H1 (cell line): ENCODE data around the gene ZNF560. TPM values are rescaled to one million over a fixed set of nuclear protein-coding genes. Genes with fewer than 3 reads are reported as not detected.

ENCODE experiments used
- CTCF ChIA-PET: fragments of 300-600 bp; sonication (Branson Sonifier 250); formaldehyde crosslinking; loops from one replicate; lab custom pipeline; 2021; ENCODE audit not compliant: partially characterized antibody; lab: Charles Lee
- POLR2A ChIA-PET: fragments of 300-600 bp; sonication (Branson Sonifier 250); formaldehyde crosslinking; loops from one replicate; lab custom pipeline; 2021; ENCODE audit warnings: inconsistent platforms; ENCODE audit not compliant: partially characterized antibody; lab: Charles Lee
- DNase-seq, 2 experiments: peaks; one replicate each; pipeline versions ENCODE4 v3.0.0 to v3.0.0-alpha.2; 2010 to 2022; ENCODE audit warnings: low spot score in 2 of 2, low read depth in 1 of 2, mixed read lengths in 1 of 2
- FAIRE-seq: peaks from 2 replicates; lab custom pipeline; 2011; peaks lifted over from hg19 to GRCh38; lab: Jason Lieb, UNC
- H2AFZ ChIP-seq: 2 replicates; pipeline ENCODE4 v1.8.1; 2012; ENCODE audit warnings: low read length, inconsistent platforms
- H2AK5ac ChIP-seq: 2 replicates; pipeline ENCODE4 v1.6.1; 2013; ENCODE audit warnings: low read depth, low read length
- H2BK120ac ChIP-seq: replicated peaks from 2 replicates; pipeline ENCODE3; 2013; ENCODE audit warnings: low read depth, low read length, inconsistent platforms
- H2BK12ac ChIP-seq: 2 replicates; pipeline ENCODE4 v1.6.1; 2013; ENCODE audit warnings: low read depth, low read length
- H2BK15ac ChIP-seq: 2 replicates; pipeline ENCODE4 v1.6.1; 2013; ENCODE audit warnings: low read length
- H2BK20ac ChIP-seq: 2 replicates; pipeline ENCODE4 v1.6.1; 2013; ENCODE audit warnings: low read length
- H2BK5ac ChIP-seq: 2 replicates; pipeline ENCODE4 v1.6.1; 2013; ENCODE audit warnings: low read depth, low read length
- H3K14ac ChIP-seq: 2 replicates; pipeline ENCODE4 v1.6.1; 2013; ENCODE audit warnings: inconsistent platforms; ENCODE audit not compliant: insufficient read length
- H3K18ac ChIP-seq: 2 replicates; pipeline ENCODE4 v1.6.1; 2013; ENCODE audit warnings: low read length; ENCODE audit errors: extremely low read depth
- H3K23ac ChIP-seq: 2 replicates; pipeline ENCODE4 v1.6.1; 2013; ENCODE audit warnings: inconsistent platforms; ENCODE audit not compliant: insufficient read length
- H3K23me2 ChIP-seq: 2 replicates; pipeline ENCODE4 v1.6.1; 2013; ENCODE audit warnings: low read depth, low read length
- H3K27ac ChIP-seq: 2 replicates; pipeline ENCODE4 v1.6.1; 2011; ENCODE audit warnings: low read depth, low read length, inconsistent platforms
- H3K27me3 ChIP-seq, 4 experiments: replicated peaks in 1 of 4; 1 replicate in 1 of 4; 2 replicates in 3 of 4; pipeline versions ENCODE4 v1.6.1 to v1.8.1; 2011 to 2013; ENCODE audit warnings: low read length in 3 of 4, mild to moderate bottlenecking in 3 of 4, inconsistent platforms in 2 of 4, mixed read lengths in 2 of 4, moderate library complexity in 1 of 4; ENCODE audit not compliant: control insufficient read depth in 3 of 4, insufficient read depth in 3 of 4; ENCODE audit errors: extremely low read depth in 1 of 4
- H3K36me3 ChIP-seq, 4 experiments: 2 replicates each; pipeline versions ENCODE4 v1.6.1 to v1.8.1; 2011 to 2013; ENCODE audit warnings: mild to moderate bottlenecking in 4 of 4, low read length in 3 of 4, moderate library complexity in 2 of 4, control low read depth in 1 of 4, inconsistent platforms in 1 of 4; ENCODE audit not compliant: insufficient read depth in 4 of 4, control insufficient read depth in 2 of 4
- H3K4ac ChIP-seq: replicated peaks from 2 replicates; pipeline ENCODE3; 2013; ENCODE audit warnings: low read length, low read depth, mixed read lengths, inconsistent platforms; ENCODE audit not compliant: insufficient read length
- H3K4me1 ChIP-seq, 4 experiments: replicated peaks in 1 of 4; 1 replicate in 1 of 4; 2 replicates in 3 of 4; pipeline versions ENCODE4 v1.6.1 to v1.8.1; 2011 to 2013; ENCODE audit warnings: low read length in 3 of 4, inconsistent platforms in 2 of 4, mixed read lengths in 1 of 4; ENCODE audit not compliant: insufficient read depth in 4 of 4, control insufficient read depth in 3 of 4
- H3K4me2 ChIP-seq, 2 experiments: 2 replicates each; pipeline versions ENCODE4 v1.6.1 to v1.8.1; 2011 to 2013; ENCODE audit warnings: low read depth in 2 of 2, low read length in 2 of 2, control low read depth in 1 of 2, inconsistent platforms in 1 of 2, mild to moderate bottlenecking in 1 of 2; ENCODE audit not compliant: insufficient read depth in 1 of 2
- H3K4me3 ChIP-seq, 4 experiments: fragments of 200-600, 300-600 bp in 1 of 4; sonication (generic), shearing (Covaris generic), sonication (Bioruptor Twin) in 1 of 4; 2 replicates each; pipeline versions ENCODE4 v1.5.1 to v1.8.1; 2011 to 2016; ENCODE audit warnings: low read length in 4 of 4, low read depth in 3 of 4, control low read depth in 2 of 4, inconsistent platforms in 2 of 4, mild to moderate bottlenecking in 2 of 4, mixed read lengths in 1 of 4, moderate library complexity in 1 of 4; ENCODE audit not compliant: insufficient read depth in 2 of 4; ENCODE audit errors: extremely low read depth in 1 of 4
- H3K56ac ChIP-seq: replicated peaks from 2 replicates; pipeline ENCODE3; 2013; ENCODE audit warnings: low read depth, mild to moderate bottlenecking, mixed read lengths, low read length, inconsistent platforms; ENCODE audit not compliant: insufficient read length
- H3K79me1 ChIP-seq: 2 replicates; pipeline ENCODE4 v1.6.1; 2013; ENCODE audit warnings: low read depth, low read length, control low read depth
- H3K79me2 ChIP-seq, 2 experiments: 2 replicates each; pipeline versions ENCODE4 v1.6.1 to v1.8.1; 2012 to 2013; ENCODE audit warnings: low read length in 2 of 2, mild to moderate bottlenecking in 2 of 2, inconsistent platforms in 1 of 2; ENCODE audit not compliant: insufficient read depth in 2 of 2, control insufficient read depth in 1 of 2
- H3K9ac ChIP-seq, 4 experiments: replicated peaks in 1 of 4; 1 replicate in 1 of 4; 2 replicates in 3 of 4; pipeline versions ENCODE4 v1.6.1 to v1.8.1; 2011 to 2013; ENCODE audit warnings: low read depth in 3 of 4, low read length in 3 of 4, control low read depth in 2 of 4, mild to moderate bottlenecking in 2 of 4, moderate library complexity in 2 of 4, inconsistent platforms in 1 of 4; ENCODE audit errors: extremely low read depth in 1 of 4
- H3K9me3 ChIP-seq, 2 experiments: 2 replicates each; pipeline versions ENCODE4 v1.6.1 to v1.8.1; 2012 to 2013; ENCODE audit warnings: mild to moderate bottlenecking in 2 of 2, moderate library complexity in 2 of 2, control low read depth in 1 of 2, inconsistent platforms in 1 of 2, low read depth in 1 of 2, low read length in 1 of 2, mixed read lengths in 1 of 2; ENCODE audit not compliant: insufficient read depth in 2 of 2
- H4K20me1 ChIP-seq, 2 experiments: replicated peaks in 1 of 2; 2 replicates each; pipeline versions ENCODE3 to v1.8.1; 2011 to 2013; ENCODE audit warnings: inconsistent platforms in 2 of 2, low read length in 2 of 2, mild to moderate bottlenecking in 1 of 2; ENCODE audit not compliant: insufficient read depth in 2 of 2, control insufficient read depth in 1 of 2
- H4K5ac ChIP-seq: 2 replicates; pipeline ENCODE4 v1.6.1; 2013; ENCODE audit warnings: low read length, low read depth, mixed read lengths, inconsistent platforms; ENCODE audit not compliant: insufficient read length
- H4K8ac ChIP-seq: 2 replicates; pipeline ENCODE4 v1.8.0; 2013; ENCODE audit warnings: mild to moderate bottlenecking, moderate library complexity, low read length, inconsistent platforms; ENCODE audit not compliant: insufficient read depth; ENCODE audit errors: extremely low read depth
- H4K91ac ChIP-seq: replicated peaks from 2 replicates; pipeline ENCODE3; 2013; ENCODE audit warnings: low read length, mixed read lengths, inconsistent platforms; ENCODE audit not compliant: insufficient read length
- CEBPB ChIP-seq: IDR thresholded peaks from 2 replicates; pipeline ENCODE4 v1.6.1; 2012; ENCODE audit warnings: low read depth, low read length
- GTF2F1 ChIP-seq: IDR thresholded peaks from 2 replicates; pipeline ENCODE4 v1.6.1; 2012; ENCODE audit warnings: low read depth, low read length, improper control_type of control experiment, borderline replicate concordance
- MAFK ChIP-seq: IDR thresholded peaks from 2 replicates; pipeline ENCODE4 v1.6.1; 2012; ENCODE audit warnings: low read depth, mild to moderate bottlenecking, improper control_type of control experiment, low read length
- RAD21 ChIP-seq, 2 experiments: IDR thresholded peaks in 1 of 2; conservative IDR thresholded peaks in 1 of 2; 2 replicates each; pipeline ENCODE4 v1.6.1; 2011; ENCODE audit warnings: low read depth in 2 of 2, low read length in 2 of 2, improper control_type of control experiment in 1 of 2, inconsistent platforms in 1 of 2, mild to moderate bottlenecking in 1 of 2, moderate library complexity in 1 of 2
- SP1 ChIP-seq: IDR thresholded peaks from 2 replicates; pipeline ENCODE4 v1.6.1; 2011; ENCODE audit warnings: low read depth, low read length
- WGBS, 2 experiments: shearing (Covaris generic) in 1 of 2; methylation state at CpG; one replicate each; pipeline versions ENCODE4 v1.1.6 to v1.1.7; 2013 to 2015; ENCODE audit warnings: low lambda C conversion rate in 2 of 2, mixed read lengths in 2 of 2, inconsistent platforms in 1 of 2, low coverage in 1 of 2, missing lambda C conversion rate in 1 of 2; ENCODE audit not compliant: insufficient replicate concordance in 2 of 2, insufficient coverage in 1 of 2, insufficient read length in 1 of 2; ENCODE audit errors: extremely low coverage in 1 of 2, missing lambda C conversion rate in 1 of 2; 5-methylcytosine and 5-hydroxymethylcytosine counted together
- long read RNA-seq, 2 experiments: library from RNA in 1 of 2; library from capped mRNA in 1 of 2; stranded (forward); transcript quantifications; one replicate each; pipeline ENCODE4 v2.0.0, GENCODE V29; 2021; ENCODE audit warnings: inconsistent platforms in 1 of 2
- polyA minus RNA-seq, 3 experiments: library from RNA; depleted of rRNA, polyadenylated mRNA; stranded (reverse); fragments of >200 nt; gene quantifications; 1 replicate in 2 of 3; 2 replicates in 1 of 3; pipeline ENCODE4 v1.2.3, GENCODE V29; 2011
- polyA plus RNA-seq, 7 experiments: library from polyadenylated mRNA; depleted of rRNA in 3 of 7; stranded (reverse) in 5 of 7; unstranded in 2 of 7; fragments of >200 nt in 5 of 7; fragments of 200-250 nt in 2 of 7; gene quantifications; 1 replicate in 5 of 7; 2 replicates in 1 of 7; 4 replicates in 1 of 7; pipeline versions ENCODE4 v1.2.1 to v1.2.3, GENCODE V29; 2011 to 2013; ENCODE audit warnings: missing spikeins in 2 of 7, mixed read lengths in 2 of 7
- total RNA-seq: library from RNA; stranded (reverse); fragmentation: NEBNext Ultra II Directional; extraction: Animal tissue kit (Norgen Biotek cat#: 25700); gene quantifications from 2 replicates; pipeline ENCODE4 v1.2.1, GENCODE V29; 2021
- TF ChIP-seq, protein P1 (sequence below), 3 experiments: IDR thresholded peaks; 1 replicate in 2 of 3; 2 replicates in 1 of 3; pipeline versions ENCODE4 v1.5.1 to v1.6.1; 2011; ENCODE audit warnings: low read length in 3 of 3, mild to moderate bottlenecking in 3 of 3, inconsistent platforms in 2 of 3, low read depth in 1 of 3, moderate library complexity in 1 of 3; ENCODE audit not compliant: insufficient read depth in 1 of 3; ENCODE audit errors: control extremely low read depth in 1 of 3

Gene ZNF560
- total RNA-seq: not detected in 2 replicates
- 0.02 TPM in 1 of 2 replicates, not detected in the other for polyA plus RNA-seq (2011; rRNA removed)
- polyA plus RNA-seq (2011; cell fraction: cytosol; rRNA removed): not detected
- polyA plus RNA-seq (2011; cell fraction: nucleus; rRNA removed): not detected
- not detected in 4 replicates for polyA plus RNA-seq (2012, experiment 1 of 2)
- polyA plus RNA-seq (2012, experiment 2 of 2): not detected
- polyA plus RNA-seq (2013, experiment 1 of 2): 0.20 TPM
- polyA plus RNA-seq (2013, experiment 2 of 2): 0.26 TPM
- polyA minus RNA-seq (2011; rRNA and poly(A)+ RNA removed): not detected in 2 replicates
- not detected for polyA minus RNA-seq (2011; cell fraction: cytosol; rRNA and poly(A)+ RNA removed)
- polyA minus RNA-seq (2011; cell fraction: nucleus; rRNA and poly(A)+ RNA removed): not detected
- long read RNA-seq, experiment 1: 0 reads
- long read RNA-seq, experiment 2: 0 reads

- FAIRE-seq: no peak
- H2BK5ac ChIP-seq: no peak within 1 kb of the TSS
- no peak within 1 kb of the TSS for H3K27ac ChIP-seq
- no peaks in the 10 kb centered on the region for H3K79me2 ChIP-seq
- no peaks in the 10 kb centered on the region for H4K20me1 ChIP-seq
- H3K36me3 ChIP-seq: no peaks in the 10 kb centered on the region
- no peak within 1 kb of the TSS for H2BK120ac ChIP-seq
- H3K4me1 ChIP-seq: no peaks in the 10 kb centered on the region
- no peak within 1 kb of the TSS for H3K4me3 ChIP-seq
- H3K56ac ChIP-seq: no peak within 1 kb of the TSS
- H4K91ac ChIP-seq: no peak within 1 kb of the TSS
- peaks cover 30 to 57% of the 10 kb centered on the region in 2 experiments for H3K9me3 ChIP-seq
- ChIA-PET CTCF (interaction anchor here (1.2 to 1.6 kb wide), 2 partner anchors 51 to 298 kb away, joined by 3 read pairs; no protein-coding TSS in a partner anchor), POLR2A (no interaction called here)
- H3K9ac ChIP-seq: no peak within 1 kb of the TSS
- H3K23ac ChIP-seq: no peak within 1 kb of the TSS
- H2BK15ac ChIP-seq: no peak within 1 kb of the TSS
- H4K8ac ChIP-seq: no peak within 1 kb of the TSS
- no peak within 1 kb of the TSS for H3K4me2 ChIP-seq
- H3K79me1 ChIP-seq: no peaks in the 10 kb centered on the region
- H3K23me2 ChIP-seq: no peaks in the 10 kb centered on the region
- no peak within 1 kb of the TSS for H2AFZ ChIP-seq
- no peak within 1 kb of the TSS for H2BK12ac ChIP-seq
- H2AK5ac ChIP-seq: no peak within 1 kb of the TSS
- no peak within 1 kb of the TSS for H3K4ac ChIP-seq
- H2BK20ac ChIP-seq: no peak within 1 kb of the TSS
- DNase-seq: peak in 1 of 2 experiments; percentile 49
- H4K5ac ChIP-seq: no peak within 1 kb of the TSS
- H3K27me3 ChIP-seq: no peaks in the 10 kb centered on the region
- H3K14ac ChIP-seq: no peak within 1 kb of the TSS
- 86% methylated on average over 40 of the region's 44 CpGs; no CpG with 5 or more reads in 1 of the 2 experiments for WGBS, 2 experiments
- no peak within 1 kb of the TSS for H3K18ac ChIP-seq
- TF ChIP-seq SP1 (no peak), RAD21 (IDR thresholded peaks at IDR 0.05 in 1 of 2, conservative IDR thresholded peaks at IDR 0.05 in 1 of 2; ENCODE audit: low read depth in 2 of 2, low read length in 2 of 2) (peak in 1 of 2 experiments; percentile 12; a peak in 1 of 4 replicates), MAFK (no peak), GTF2F1 (no peak), CEBPB (no peak)
- TF ChIP-seq, protein P1, sequence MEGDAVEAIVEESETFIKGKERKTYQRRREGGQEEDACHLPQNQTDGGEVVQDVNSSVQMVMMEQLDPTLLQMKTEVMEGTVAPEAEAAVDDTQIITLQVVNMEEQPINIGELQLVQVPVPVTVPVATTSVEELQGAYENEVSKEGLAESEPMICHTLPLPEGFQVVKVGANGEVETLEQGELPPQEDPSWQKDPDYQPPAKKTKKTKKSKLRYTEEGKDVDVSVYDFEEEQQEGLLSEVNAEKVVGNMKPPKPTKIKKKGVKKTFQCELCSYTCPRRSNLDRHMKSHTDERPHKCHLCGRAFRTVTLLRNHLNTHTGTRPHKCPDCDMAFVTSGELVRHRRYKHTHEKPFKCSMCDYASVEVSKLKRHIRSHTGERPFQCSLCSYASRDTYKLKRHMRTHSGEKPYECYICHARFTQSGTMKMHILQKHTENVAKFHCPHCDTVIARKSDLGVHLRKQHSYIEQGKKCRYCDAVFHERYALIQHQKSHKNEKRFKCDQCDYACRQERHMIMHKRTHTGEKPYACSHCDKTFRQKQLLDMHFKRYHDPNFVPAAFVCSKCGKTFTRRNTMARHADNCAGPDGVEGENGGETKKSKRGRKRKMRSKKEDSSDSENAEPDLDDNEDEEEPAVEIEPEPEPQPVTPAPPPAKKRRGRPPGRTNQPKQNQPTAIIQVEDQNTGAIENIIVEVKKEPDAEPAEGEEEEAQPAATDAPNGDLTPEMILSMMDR (IDR thresholded peaks at IDR 0.05; ENCODE audit: control extremely low read depth in 1 of 3, insufficient read depth in 1 of 3, low read depth in 1 of 3, low read length in 3 of 3): peak in 2 of 3 experiments; percentile 6 to 31; a peak in 1 of 4 replicates
These were observed at the start of gene ZNF560 for GRCh38 chr19:9498183-9498902. ZNF560 (minus strand) TSS chr19:9498616; CDS start chr19:9475313, 23,303 bp downstream.
